H4 (cell line): ENCODE results near the gene CRAT. TPM values are rescaled to one million over a fixed set of nuclear protein-coding genes. Genes with fewer than 3 reads are reported as not detected.

ENCODE experiments used
- DNase-seq: peaks from one replicate; pipeline ENCODE4 v3.0.0-alpha.2; 2015; ENCODE audit warnings: low spot score
- total RNA-seq: library from RNA; depleted of rRNA; stranded (reverse); fragments of >200 nt; shearing (Covaris generic); gene quantifications from 2 replicates; pipeline ENCODE4 v1.2.3, GENCODE V29; 2014

Gene CRAT
- total RNA-seq, 1 experiment from 2014 or later, result 21.2 TPM

DNA sequence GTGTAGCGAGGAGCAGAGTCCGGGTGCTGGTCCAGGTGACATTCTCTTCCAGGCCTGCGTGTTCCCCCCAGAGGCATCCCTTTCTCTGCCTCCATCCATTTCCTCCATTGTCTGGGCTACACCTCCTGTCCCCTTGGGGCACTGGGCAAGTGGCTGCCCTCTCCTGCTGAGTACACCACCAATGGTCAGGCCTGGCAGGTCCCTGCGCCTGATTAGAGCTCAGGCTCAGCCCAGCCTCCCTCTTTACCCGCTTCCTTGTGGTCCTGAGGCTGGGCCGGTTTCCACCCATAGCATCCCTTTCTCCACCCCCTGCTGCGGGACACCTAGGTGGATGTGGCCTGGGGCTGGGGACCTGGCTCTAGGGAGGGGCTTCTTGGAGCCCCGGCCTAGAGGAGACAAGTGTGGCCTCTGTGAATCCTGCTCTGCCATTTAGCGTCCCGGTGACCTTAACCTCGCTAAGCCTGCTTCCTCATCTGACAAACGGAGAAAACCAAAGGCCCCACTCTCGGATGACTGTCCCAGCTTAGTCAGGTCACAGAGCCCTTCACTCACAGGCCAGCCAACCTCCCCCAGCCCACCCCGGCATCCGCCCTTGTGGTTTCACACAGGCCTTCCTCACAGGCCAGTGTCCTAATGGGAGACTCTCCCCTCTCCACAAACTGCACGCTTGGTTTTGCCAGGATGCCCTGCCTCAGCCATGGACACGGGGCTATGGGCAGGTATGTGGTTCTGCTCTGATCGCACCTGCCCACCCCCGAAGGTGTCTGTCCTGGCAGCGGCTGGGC lies 16.8 kb downstream of the CRAT start:
- no peak for DNase-seq

DNA sequence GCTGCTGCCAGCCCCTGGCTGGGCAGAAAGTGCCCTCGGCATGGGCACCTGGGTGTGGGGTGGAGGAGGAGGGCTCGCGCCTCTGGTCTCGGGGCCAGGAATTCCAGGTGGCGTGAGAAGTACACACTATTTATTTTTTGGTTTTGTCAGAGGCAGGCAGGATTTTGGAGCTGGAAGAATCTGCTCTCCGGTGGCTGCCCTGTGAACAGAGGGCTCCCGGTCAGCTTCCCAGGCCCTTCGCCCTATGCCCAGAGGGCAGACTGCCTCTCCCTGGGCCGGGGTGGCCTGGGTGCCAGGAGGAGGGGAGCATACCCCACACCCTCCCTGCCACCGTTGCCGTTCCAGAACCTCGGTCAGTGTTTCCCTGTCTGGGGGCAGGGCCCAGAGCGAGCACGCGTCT lies 21.3 kb downstream of the CRAT start:
- DNase-seq, result no peak

DNA sequence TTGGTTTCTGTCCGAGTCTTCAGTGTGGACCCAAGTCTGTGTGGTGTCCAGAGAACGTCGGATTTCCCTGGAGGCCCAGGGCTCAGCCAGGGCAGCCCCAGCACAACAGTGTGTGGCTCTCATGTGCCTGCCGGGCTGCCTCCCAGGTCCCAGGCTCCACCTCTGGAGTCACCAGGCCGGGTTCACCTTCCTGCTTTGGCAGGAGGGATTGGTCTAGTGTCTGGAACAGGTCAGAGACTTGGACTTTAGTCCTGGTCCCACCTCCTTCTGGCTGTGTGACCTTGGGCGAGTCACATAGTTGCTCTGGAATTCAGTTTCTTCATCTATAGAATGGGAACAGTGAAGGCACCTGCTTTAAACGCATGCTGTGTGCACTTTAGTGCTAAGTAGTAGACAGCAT lies 26.5 kb downstream of the CRAT start:
- DNase-seq, result no peak

DNA sequence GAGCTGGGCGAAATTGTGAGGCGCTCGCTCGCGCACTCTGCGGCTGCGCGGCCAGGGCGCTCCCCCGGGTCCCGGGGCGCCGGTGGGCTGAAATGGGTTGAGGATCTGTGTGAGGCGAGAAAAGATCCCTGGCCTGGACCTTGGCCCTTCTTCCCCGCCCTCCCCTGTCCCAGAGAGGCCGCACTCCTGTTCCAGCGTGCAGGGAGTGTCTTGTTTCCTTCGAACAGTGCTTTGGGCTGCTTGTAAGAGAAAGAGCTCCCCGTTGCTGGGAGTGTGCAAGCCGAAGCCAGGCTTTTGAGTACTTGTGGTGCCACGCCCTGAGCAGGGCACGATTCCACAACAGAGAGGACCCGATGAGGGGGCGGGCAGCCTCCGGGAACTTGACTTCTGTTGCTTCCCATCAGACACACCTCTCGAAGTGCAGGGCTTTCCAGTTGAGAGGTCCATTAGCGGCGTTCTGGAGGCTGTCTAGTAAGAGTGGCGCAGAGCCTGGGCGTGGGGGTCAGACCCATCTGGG lies 29.1 kb downstream of the CRAT start:
- no peak for DNase-seq

DNA sequence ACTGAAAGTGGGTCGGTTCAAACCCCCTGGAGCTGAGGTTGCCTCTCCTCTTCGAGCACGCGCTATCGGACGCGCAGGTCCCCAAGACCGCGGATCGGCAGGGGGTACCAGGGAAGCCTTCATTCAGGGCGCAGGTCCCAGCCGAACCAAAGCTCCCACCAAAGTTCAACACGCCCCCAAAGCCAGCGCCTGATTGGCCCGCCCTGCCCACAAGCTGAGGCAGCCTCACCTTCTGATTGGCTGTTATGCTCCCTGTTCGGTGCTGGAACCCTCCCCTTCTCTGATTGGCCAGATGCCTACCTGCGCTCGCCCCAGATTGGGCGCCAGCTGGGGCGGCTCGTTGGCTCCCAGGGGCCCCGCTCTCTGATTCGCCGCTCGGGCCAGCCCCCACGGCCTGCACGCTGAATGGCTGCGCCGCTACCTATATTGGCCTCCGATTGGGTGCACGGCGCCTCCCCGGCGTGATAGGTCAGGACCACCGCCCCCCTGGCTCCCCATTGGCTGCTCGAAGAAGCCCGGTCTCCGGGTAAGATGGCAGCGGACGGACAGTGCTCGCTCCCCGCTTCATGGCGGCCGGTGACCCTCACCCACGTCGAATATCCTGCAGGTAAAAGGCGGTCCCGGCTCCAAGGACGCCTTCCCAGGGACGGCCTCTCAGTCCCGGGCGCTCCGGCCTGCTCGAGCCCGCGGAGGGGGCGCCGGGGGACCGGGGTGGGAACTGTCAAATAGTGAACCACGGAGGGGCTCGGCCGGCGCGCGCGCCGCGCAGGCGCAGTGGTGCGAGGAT lies 29.8 kb downstream of the CRAT start, which contains the start of gene DOLPP1:
Gene DOLPP1, plus strand, starts transcription at position 511 of the 787 bp plus-strand sequence. Its CDS starts 21 bp downstream, at position 532.
- peak; percentile 98 for DNase-seq

DNA sequence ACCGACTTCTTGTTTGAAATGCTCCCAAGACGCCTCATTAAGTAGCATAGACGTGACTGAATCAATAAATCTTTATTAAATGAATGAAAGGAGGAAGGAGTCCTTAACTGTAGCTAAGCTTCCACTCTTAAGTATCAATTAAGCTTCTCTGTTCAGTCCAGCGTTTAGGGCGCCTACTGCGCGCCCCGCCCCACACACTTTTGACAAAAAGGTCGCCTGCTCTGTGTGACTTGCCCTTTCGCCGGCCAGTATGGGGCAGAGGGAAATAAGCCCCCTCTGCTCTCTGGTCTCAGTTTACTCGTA lies 30.3 kb downstream of the CRAT start:
- DNase-seq, result no peak

DNA sequence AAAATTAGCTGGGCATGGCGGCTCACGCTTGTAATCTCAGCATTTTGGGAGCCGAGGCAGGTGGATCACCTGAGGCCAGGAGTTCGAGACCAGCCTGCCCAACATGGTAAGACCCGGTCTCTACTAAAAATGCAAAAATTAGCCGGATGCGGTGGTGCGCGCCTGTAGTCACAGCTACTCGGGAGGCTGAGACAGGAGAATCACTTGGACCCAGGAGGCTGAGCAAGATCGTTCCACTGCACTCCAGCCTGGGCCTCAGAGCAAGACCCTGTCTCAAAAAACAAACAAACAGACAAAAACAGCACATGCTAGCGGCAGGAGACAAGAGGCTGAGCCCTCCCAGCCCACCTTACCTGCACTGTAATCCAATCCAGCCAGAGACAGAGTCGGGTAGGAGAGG lies 30.8 kb downstream of the CRAT start:
- no peak for DNase-seq

DNA sequence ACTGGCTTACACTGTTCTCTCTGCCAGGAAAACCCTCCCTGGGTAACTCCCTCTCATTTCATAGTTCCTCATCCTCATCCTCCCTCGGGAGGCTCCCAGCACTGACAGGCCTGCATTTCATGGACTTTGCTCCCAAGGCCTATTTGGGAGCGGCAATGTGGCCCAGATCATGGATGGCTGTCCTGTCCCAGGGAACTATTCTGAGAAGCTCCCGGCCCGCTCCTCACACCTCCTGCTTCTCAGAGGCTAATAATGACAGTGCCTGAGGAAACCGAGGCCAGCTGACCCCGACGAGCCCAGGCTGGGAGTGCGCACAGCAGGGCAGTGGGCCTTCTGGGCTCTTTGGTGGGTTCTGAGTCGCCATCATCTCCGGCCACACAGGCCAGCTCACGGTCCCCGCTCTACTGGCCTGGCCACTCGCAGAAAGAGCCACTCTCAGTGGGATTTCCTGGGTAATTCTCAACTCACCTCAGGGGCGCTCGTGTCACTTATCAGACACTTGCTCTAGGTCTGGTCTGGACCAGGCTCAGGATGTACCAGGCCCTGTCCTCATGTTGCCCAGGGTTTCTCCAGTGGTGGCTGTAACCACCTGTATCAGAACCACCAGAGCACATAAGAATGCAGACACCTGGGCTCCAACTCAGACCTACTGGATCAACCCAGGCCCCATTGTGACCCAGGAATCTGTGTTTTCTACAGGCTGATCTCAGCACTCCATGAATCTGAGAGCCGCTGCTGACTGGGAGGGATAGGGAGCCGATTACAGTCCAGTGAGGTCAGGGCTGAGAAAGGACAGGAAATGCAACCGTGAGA lies 31.7 kb downstream of the CRAT start:
- no peak for DNase-seq

DNA sequence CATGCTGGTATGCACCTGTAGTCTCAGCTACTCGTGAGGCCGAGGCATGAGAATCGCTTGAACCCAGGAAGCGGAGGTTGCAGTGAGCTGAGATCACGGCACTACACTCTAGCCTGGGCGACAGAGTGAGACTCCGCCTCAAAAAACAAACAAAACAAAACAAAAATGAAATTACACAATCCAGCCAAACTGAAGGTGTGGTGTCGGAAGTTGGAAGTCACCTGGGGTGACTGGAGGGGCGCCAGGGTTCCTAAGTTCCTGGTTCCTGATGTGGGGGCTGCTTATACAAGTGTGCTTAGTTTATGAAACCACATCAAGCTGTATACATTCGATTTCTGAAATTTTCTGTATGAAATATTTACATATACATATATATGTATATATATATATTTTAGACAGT lies 33.4 kb downstream of the CRAT start:
- no peak for DNase-seq

DNA sequence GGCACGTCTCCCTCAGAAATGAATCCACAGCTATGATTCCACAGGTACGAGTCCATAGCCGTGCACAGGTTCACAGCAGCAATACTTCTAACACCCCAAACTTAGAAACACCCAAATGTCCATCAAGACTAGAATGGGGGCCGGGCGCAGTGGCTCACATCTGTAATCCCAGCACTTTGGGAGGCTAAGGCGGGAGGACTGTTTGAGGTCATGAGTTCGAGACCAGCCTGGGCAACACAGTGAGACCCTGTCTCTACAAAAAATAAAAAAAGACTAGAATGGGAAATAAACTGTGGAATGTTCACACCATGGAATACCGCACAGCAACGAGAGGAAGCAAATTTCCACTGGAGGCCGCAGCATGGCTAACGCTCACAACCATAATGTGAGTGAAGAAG lies 34.0 kb downstream of the CRAT start:
- DNase-seq, result no peak

DNA sequence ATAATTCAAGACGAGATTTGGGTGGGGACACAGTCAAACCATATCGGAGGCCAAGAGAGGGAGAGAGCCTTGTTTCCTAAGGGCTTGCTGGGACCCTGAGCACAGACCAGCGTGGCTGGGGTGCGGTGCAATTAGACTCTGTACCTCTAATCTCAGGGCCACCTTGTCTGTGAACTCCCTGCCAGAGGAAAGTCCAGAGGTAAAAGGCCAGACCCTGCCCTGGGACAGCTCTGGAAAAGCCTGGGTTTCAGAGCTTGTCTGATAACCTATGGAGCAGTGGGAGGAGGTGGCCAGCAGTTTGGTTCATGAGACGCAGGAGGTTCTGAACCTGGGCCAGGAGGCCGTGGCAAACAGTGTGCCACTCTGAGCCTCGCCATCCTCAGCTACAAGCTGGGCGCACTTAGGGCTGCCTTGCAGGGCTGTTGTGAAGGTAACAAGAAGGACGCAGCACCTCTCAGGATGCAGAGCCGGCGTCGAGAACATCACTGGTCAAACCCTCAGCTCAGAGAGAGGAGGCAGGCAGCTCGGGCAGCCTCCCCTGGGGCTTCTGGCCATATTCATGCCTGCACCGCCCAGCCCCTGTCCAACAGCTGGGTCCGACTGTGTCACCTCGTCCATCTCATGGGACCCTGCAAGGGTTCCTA lies 34.5 kb downstream of the CRAT start:
- no peak for DNase-seq

DNA sequence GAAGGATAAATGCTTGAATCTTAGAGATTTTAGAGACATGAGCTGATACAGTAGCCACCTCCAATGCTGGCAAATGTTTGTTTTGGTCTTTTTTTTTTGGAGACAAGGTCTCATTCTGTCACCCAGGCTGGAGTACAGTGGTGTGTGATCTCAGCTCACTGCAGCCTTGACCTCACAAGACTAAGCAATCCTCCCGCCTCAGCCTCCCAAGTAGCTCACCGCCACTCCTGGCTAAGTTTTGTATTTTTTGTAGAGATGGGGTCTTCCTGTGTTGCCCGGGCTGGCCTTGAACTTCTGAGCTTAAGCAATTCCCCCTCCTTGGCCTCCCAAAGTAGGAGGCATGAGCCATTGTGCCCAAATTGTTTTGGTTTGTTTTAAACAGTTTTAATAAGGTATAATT lies 36.5 kb downstream of the CRAT start:
- DNase-seq, result no peak

DNA sequence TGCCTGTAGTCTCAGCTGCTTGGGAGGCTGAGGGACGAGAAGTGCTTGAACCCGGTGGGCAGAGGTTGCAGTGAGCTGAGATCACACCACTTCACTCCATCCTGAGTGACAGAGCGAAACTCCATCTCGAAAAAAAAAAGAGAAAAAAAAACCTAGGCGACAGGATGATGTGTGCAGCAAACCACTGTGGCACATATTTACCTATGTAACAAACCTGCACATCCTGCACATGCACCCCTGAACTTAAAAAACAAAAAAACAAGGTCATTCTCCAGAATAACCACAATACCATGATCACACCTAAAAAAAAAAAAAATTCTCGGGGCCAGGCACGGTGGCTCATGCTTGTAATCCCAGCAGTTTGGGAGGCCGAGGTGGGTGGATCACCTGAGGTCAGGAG lies 37.2 kb downstream of the CRAT start:
- no peak for DNase-seq

DNA sequence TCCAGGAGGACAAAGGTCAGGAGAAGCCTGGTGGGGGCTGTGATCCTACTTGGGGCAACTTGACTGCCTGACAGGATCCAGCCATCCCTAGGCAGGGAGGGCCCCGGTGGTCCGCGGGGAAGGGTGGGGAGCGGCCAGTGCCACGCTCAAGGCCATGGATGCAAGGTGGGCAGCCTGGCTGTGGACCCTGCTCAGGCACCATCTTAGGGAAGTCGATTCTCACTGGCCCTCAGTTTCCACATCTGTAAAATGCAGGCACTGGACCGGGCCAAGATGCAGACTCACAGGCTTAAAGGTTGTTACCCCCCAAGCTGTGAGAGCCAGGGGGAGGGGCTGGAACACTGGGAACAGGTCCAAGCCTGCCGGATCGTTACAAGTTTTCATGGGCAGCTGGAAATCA lies 38.4 kb downstream of the CRAT start:
- DNase-seq, result no peak

DNA sequence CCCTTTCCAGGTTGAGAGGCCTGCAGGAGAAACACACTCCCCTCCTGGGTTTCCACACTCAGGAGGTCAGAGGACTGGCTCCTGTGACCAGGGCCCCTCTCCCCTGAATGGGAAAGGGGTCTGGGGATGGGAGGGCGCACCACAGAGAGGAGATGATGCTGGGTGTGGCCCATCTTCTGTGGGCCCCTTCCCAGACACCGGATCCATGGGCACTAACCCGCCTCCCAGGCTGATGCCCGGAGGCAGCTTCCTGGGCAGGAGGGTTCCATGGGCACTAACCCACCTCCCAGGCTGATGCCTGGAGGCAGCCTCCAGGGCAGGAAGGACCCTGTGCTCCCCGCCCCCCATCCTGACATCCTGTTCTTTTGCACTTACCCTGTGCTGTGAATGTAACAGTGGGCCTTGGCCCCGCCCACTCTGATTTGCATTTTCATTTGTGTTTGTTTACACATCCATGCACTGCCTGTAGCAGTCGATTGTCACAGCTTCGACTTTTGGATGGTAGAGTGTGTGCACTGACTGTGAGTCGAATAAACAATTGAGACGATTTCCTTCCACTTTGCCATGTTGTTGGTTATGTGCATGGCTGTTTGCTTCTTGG lies 39.0 kb downstream of the CRAT start:
- DNase-seq, result no peak

DNA sequence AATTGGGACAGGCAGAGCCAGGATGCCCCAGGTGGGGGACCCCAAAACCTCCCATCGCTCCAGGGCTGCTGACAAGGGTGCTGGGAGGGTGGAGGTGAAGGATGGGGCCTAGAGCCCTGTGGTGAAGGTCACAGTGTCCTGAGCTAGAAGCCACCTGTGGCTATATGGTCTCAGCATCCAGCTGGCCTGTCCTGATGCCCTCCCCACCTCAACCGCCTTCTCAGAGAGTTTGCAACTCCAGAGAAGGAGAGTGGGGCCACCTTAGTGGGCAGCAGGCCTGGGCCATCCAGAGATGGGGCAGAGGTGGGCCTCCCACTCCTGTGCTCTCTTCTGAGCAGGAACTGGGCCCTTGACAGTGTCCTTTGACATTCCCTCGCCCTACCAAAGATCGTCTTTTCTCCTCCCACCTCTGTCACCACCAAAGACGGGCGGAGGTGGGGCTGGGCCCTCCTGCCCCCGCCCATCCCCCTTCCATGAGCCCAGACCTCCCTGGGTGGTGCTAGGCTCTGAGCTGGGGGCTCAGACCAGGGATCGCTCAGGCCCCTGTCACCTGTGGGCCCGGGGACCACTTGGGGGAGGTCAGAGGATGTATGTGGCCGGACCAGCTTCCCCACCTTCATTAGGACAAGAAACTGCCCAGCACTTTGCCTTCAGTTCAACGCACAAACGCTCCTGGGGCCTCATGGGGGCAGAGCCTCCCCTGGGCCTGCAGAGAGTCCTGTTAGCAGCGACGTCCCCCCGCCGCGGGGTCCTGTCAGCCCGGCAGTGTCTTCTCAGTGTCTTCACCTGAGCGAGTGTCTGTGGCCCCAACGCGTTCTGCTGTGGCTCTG lies 39.7 kb downstream of the CRAT start:
- DNase-seq, result no peak

DNA sequence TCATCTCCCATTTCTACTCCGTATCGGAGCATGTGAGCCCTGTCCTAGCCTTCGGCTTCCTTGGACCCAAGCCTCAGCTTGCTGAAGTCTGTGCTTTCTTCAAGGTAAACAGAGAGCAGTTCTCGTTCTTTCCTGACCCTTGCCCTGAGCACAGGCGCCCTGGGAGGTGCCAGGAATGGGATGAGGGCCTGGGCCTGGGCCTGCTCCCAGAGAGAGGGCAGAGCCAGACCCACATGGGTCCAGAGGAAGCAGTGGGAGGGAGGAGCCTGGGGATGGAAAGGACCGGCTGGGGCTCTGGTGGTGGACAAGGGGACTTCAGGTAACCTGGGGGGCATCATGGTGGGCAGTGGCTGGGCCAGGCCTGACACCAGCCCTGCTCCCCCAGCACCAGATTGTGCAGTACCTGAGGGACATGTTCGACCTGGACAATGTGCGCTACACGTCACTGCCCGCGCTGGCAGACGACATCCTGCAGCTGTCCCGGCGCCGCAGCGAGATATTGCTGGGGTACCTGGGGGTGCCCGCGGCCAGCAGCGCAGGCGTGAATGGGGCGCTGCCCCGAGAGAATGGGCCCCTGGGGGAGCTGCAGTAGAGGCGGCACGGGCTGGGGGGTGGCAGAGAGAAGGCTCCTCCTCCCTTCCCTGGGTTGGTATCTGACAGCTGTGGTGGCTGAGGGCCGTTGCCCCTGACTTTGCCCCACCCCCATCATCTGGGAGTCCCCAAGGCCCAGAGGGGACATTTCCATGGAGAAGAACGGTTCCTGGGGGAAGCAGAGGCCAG lies 40.5 kb downstream of the CRAT start:
- DNase-seq, result no peak

DNA sequence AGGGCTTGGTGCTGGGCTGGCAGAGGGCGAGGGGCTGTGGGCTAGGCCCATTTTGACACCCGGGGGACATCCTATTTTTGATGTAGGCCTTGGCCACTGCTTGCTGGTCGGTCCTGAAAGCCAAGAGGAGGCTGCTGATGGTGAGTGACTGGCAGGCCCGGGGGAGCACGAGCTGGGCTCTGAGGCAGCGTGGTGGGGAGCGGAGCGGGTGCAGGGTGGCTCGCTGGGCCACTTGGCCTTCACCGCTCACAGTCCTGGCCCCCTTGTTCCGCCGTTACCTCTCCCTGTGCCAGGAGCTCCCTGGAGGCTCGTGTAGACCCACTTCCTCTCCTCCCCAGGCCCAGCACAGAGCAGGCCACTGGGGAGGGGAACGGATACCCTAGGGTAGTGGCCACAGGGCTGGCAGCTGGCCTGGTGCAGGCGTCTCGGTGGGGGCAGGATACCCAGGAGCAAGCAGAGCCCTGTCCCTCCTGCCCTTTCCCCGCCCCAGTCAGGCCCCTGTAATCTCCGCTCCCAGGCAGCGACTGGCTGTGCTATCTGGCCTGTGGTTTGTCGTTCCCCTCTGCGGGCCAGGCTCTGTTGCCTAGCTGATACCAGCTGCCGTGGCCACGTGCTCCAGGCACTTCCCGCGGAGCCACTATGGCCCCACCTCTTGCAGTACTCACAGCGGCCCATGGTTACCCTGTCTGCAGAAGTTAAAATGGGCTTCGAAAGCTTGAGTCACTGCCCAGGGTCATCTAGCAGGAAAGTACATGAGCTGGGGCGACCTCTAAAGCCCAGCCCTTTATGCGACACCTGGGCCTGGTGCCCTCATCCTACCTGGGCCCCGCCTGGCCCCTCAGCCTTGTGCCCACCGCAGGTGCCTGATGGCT lies 41.4 kb downstream of the CRAT start:
- DNase-seq, result no peak

DNA sequence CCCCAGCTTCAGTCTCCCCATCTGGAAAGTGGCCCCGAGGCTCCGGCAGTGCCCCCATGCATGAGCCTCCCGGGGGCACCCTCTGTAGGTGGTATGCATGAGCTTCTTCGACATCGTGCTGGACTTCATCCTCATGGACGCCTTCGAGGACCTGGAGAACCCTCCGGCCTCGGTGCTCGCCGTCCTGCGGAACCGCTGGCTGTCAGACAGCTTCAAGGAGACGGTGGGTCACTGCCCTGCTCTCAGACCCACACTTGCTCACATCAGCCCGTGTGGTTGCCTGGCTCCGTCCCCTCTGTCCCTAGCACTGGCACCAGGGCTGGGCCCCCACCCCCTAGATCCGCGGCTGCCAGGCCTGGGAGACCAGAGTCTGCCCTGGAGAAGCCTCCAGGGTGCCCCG lies 42.5 kb downstream of the CRAT start:
- no peak for DNase-seq
